OCI-LY3 (cell line): Measurements from ENCODE around the gene CCDC80.

Source experiments
- H2AFZ ChIP-seq: fragments of 200-600, 300-600 bp; shearing (Covaris generic); 2 replicates; pipeline ENCODE4 v1.6.0; 2014; ENCODE audit warnings: antibody characterized with exemption, low read depth, low read length
- H3K27ac ChIP-seq: fragments of 200-600, 300-600 bp; sonication (generic); 2 replicates; pipeline ENCODE4 v1.5.1; 2014; ENCODE audit warnings: mild to moderate bottlenecking, low read length, moderate library complexity, mixed read lengths
- H3K27me3 ChIP-seq: fragments of 200-600, 300-600 bp; sonication (generic); 2 replicates; pipeline ENCODE4 v1.6.1; 2014; ENCODE audit warnings: low read depth, low read length, mixed read lengths
- H3K36me3 ChIP-seq: fragments of 200-600, 300-600 bp; sonication (generic); replicated peaks from 2 replicates; pipeline ENCODE3; 2014; ENCODE audit warnings: low read depth, low read length, mixed read lengths
- H3K4me1 ChIP-seq: fragments of 300-600, 200-600 bp; sonication (generic); 2 replicates; pipeline ENCODE4 v1.6.1; 2014; ENCODE audit warnings: low read length, mixed read lengths
- H3K4me2 ChIP-seq: fragments of 200-600, 300-600 bp; sonication (generic); 2 replicates; pipeline ENCODE4 v1.6.1; 2014; ENCODE audit warnings: low read length, mixed read lengths
- H3K4me3 ChIP-seq: fragments of 300-600, 200-600 bp; sonication (generic); 2 replicates; pipeline ENCODE4 v1.5.1; 2014; ENCODE audit warnings: antibody characterized with exemption, mild to moderate bottlenecking, low read length, moderate library complexity
- H3K79me2 ChIP-seq: fragments of 300-600, 200-600 bp; shearing (Covaris generic); 2 replicates; pipeline ENCODE4 v1.6.1; 2014; ENCODE audit warnings: mild to moderate bottlenecking, low read length, mixed read lengths
- H3K9ac ChIP-seq: fragments of 300-600, 200-600 bp; shearing (Covaris generic); 2 replicates; pipeline ENCODE4 v1.6.0; 2014; ENCODE audit warnings: mild to moderate bottlenecking, low read length, moderate library complexity
- H3K9me3 ChIP-seq: fragments of 200-600, 300-600 bp; shearing (Covaris generic); 2 replicates; pipeline ENCODE4 v1.6.1; 2014; ENCODE audit warnings: low read length, mixed read lengths; ENCODE audit not compliant: insufficient read depth
- H4K20me1 ChIP-seq: fragments of 200-600, 300-600 bp; sonication (generic); 2 replicates; pipeline ENCODE4 v1.6.1; 2016; ENCODE audit warnings: low read length, mixed read lengths; ENCODE audit not compliant: insufficient read depth
- CTCF ChIP-seq: fragments of 200-600, 300-600 bp; sonication (generic); IDR thresholded peaks from 2 replicates; pipeline ENCODE4 v1.5.1; 2014; ENCODE audit warnings: antibody characterized with exemption, low read length, low read depth
- EZH2phosphoT487 ChIP-seq: fragments of 200-600 bp; shearing (Covaris generic); IDR thresholded peaks from 2 replicates; pipeline ENCODE4 v1.6.1; 2018; ENCODE audit warnings: antibody characterized with exemption, mixed run types, low read depth

CCDC80 gene

GRCh38 chr3:112639455-112640225 lies 1.3 kb downstream of the CCDC80 start:
- H3K9me3 ChIP-seq, result 0 out of 2 replicates have a peak, but pooled peaks cover 7% of the 10 kb centered on the region
- H3K9ac ChIP-seq, result no peak overlapping the region
- H3K27ac ChIP-seq, result no peak overlapping the region
- H2AFZ ChIP-seq, result no peak overlapping the region
- TF ChIP-seq CTCF, result no peak
- TF ChIP-seq EZH2phosphoT487, result no peak
- H3K4me1 ChIP-seq, result peaks cover 76% of the 10 kb centered on the region
- H4K20me1 ChIP-seq, result no peaks in the 10 kb centered on the region
- H3K36me3 ChIP-seq, result peaks cover 6% of the 10 kb centered on the region
- no peak overlapping the region for H3K4me2 ChIP-seq
- no peaks in the 10 kb centered on the region for H3K27me3 ChIP-seq
- H3K79me2 ChIP-seq, result no peaks in the 10 kb centered on the region
- no peak overlapping the region for H3K4me3 ChIP-seq

- no peaks in the 10 kb centered on the region for H4K20me1 ChIP-seq
- H2AFZ ChIP-seq, result no peak overlapping the region
- no peak overlapping the region for H3K4me2 ChIP-seq
- no peaks in the 10 kb centered on the region for H3K27me3 ChIP-seq
- H3K79me2 ChIP-seq, result no peaks in the 10 kb centered on the region
- no peak overlapping the region for H3K27ac ChIP-seq
- no peak overlapping the region for H3K4me3 ChIP-seq
- no peak overlapping the region for H3K9ac ChIP-seq
- no peak for TF ChIP-seq CTCF
- TF ChIP-seq EZH2phosphoT487, result no peak
- H3K4me1 ChIP-seq, result peaks cover 76% of the 10 kb centered on the region
- 0 out of 2 replicates have a peak, but pooled peaks cover 7% of the 10 kb centered on the region for H3K9me3 ChIP-seq
- peaks cover 6% of the 10 kb centered on the region for H3K36me3 ChIP-seq
Measured at GRCh38 chr3:112638327-112639020, 2.5 kb downstream of the CCDC80 start.

GRCh38 chr3:112637700-112638099 lies 3.2 kb downstream of the CCDC80 start:
- no peaks in the 10 kb centered on the region for H3K79me2 ChIP-seq
- peaks cover 6% of the 10 kb centered on the region for H3K36me3 ChIP-seq
- no peak overlapping the region for H3K27ac ChIP-seq
- no peak overlapping the region for H3K9ac ChIP-seq
- no peak overlapping the region for H2AFZ ChIP-seq
- no peaks in the 10 kb centered on the region for H4K20me1 ChIP-seq
- no peak overlapping the region for H3K4me2 ChIP-seq
- peaks cover 77% of the 10 kb centered on the region for H3K4me1 ChIP-seq
- H3K27me3 ChIP-seq, result no peaks in the 10 kb centered on the region
- TF ChIP-seq EZH2phosphoT487 (no peak), CTCF (no peak)
- 0 out of 2 replicates have a peak, but pooled peaks cover 7% of the 10 kb centered on the region for H3K9me3 ChIP-seq
- H3K4me3 ChIP-seq, result no peak overlapping the region

GRCh38 chr3:112635674-112636073 lies 5.3 kb downstream of the CCDC80 start:
- no peak overlapping the region for H2AFZ ChIP-seq
- no peaks in the 10 kb centered on the region for H3K27me3 ChIP-seq
- H3K9ac ChIP-seq, result peak overlapping the region; percentile 9; the same call in 1 of the 2 replicates
- H3K79me2 ChIP-seq, result no peaks in the 10 kb centered on the region
- H3K4me1 ChIP-seq, result peaks cover 63% of the 10 kb centered on the region
- H3K9me3 ChIP-seq, result 0 out of 2 replicates have a peak, but pooled peaks cover 7% of the 10 kb centered on the region
- peak overlapping the region; percentile 54 for H3K4me2 ChIP-seq
- H3K27ac ChIP-seq, result peak overlapping the region; percentile 68
- no peaks in the 10 kb centered on the region for H4K20me1 ChIP-seq
- peaks cover 6% of the 10 kb centered on the region for H3K36me3 ChIP-seq
- TF ChIP-seq CTCF (no peak), EZH2phosphoT487 (no peak)
- peak overlapping the region; percentile 22 for H3K4me3 ChIP-seq
